Endothelial cell of umbilical vein (primary cell): ENCODE results near the gene SKIL. TPM values are rescaled to one million over a fixed set of nuclear protein-coding genes. Genes with fewer than 3 reads are reported as not detected.

Source experiments
- BruUV-seq: library from RNA; stranded (reverse); fragments of 400-500 nt; replicated peaks from 2 replicates; lab custom pipeline; 2021; lab: Mats Ljungman, UMichigan
- CTCF ChIA-PET: fragments of 300-600, 350-600 bp; sonication (Branson Sonifier 250); formaldehyde crosslinking; loops from one replicate; lab custom pipeline; 2021; ENCODE audit warnings: antibody characterized with exemption, inconsistent platforms; lab: Charles Lee
- POLR2A ChIA-PET: fragments of 300-600, 350-600 bp; sonication (Branson Sonifier 250); formaldehyde crosslinking; loops from one replicate; lab custom pipeline; 2021; ENCODE audit warnings: antibody characterized with exemption, inconsistent platforms; lab: Charles Lee
- DNase-seq: peaks from one replicate; pipeline ENCODE4 v3.0.0-alpha.2; 2011; ENCODE audit warnings: low read depth, low spot score
- FAIRE-seq: peaks from 2 replicates; lab custom pipeline; 2011; peaks lifted over from hg19 to GRCh38; lab: Jason Lieb, UNC
- H2AFZ ChIP-seq: 2 replicates; pipeline ENCODE4 v1.6.0; 2012; ENCODE audit warnings: low read depth, low read length, control low read depth, inconsistent platforms
- H3K27ac ChIP-seq: 2 replicates; pipeline ENCODE4 v1.5.1; 2011; ENCODE audit warnings: low read depth, mild to moderate bottlenecking, control low read depth, low read length, moderate library complexity; ENCODE audit not compliant: insufficient read depth
- H3K27me3 ChIP-seq, 2 experiments: 2 replicates each; pipeline versions ENCODE4 v1.6.0 to v1.6.1; 2011; ENCODE audit warnings: low read length in 2 of 2, mixed read lengths in 1 of 2; ENCODE audit not compliant: control insufficient read depth in 2 of 2, insufficient read depth in 2 of 2
- H3K36me3 ChIP-seq, 2 experiments: 2 replicates in 1 of 2; 3 replicates in 1 of 2; pipeline ENCODE4 v1.5.1; 2011; ENCODE audit warnings: low read length in 2 of 2, mild to moderate bottlenecking in 1 of 2, moderate library complexity in 1 of 2; ENCODE audit not compliant: control insufficient read depth in 2 of 2, insufficient read depth in 2 of 2; ENCODE audit errors: extremely low read depth in 1 of 2
- H3K4me1 ChIP-seq: 3 replicates; pipeline ENCODE4 v1.5.1; 2011; ENCODE audit warnings: mild to moderate bottlenecking, low read length; ENCODE audit not compliant: control insufficient read depth, insufficient read depth; ENCODE audit errors: extremely low read depth
- H3K4me2 ChIP-seq: 2 replicates; pipeline ENCODE4 v1.6.1; 2011; ENCODE audit warnings: low read length, control low read depth, mixed read lengths; ENCODE audit not compliant: insufficient read depth
- H3K4me3 ChIP-seq, 3 experiments: fragments of 200-600 bp in 1 of 3; sonication (generic), shearing (Covaris generic) in 1 of 3; replicated peaks in 1 of 3; 2 replicates each; pipeline ENCODE4 v1.5.1; 2011 to 2016; ENCODE audit warnings: control low read depth in 3 of 3, low read length in 3 of 3, mild to moderate bottlenecking in 2 of 3, inconsistent platforms in 1 of 3, low read depth in 1 of 3, moderate library complexity in 1 of 3; ENCODE audit not compliant: insufficient read depth in 1 of 3
- H3K79me2 ChIP-seq: 2 replicates; pipeline ENCODE4 v1.6.0; 2012; ENCODE audit warnings: low read length, inconsistent platforms; ENCODE audit not compliant: control insufficient read depth, insufficient read depth
- H3K9ac ChIP-seq: replicated peaks from 2 replicates; pipeline ENCODE3; 2011; ENCODE audit warnings: low read length, control low read depth; ENCODE audit not compliant: insufficient read depth; ENCODE audit errors: extremely low read depth
- H3K9me1 ChIP-seq: replicated peaks from 3 replicates; pipeline ENCODE4 v1.6.0; 2011; ENCODE audit warnings: mild to moderate bottlenecking, low read length; ENCODE audit not compliant: control insufficient read depth, insufficient read depth; ENCODE audit errors: extremely low read depth
- H3K9me3 ChIP-seq: replicated peaks from 2 replicates; pipeline ENCODE4 v1.5.1; 2012; ENCODE audit warnings: low read length, inconsistent platforms; ENCODE audit not compliant: control insufficient read depth, insufficient read depth
- H4K20me1 ChIP-seq: replicated peaks from 2 replicates; pipeline ENCODE3; 2011; ENCODE audit warnings: mild to moderate bottlenecking, low read length; ENCODE audit not compliant: control insufficient read depth, insufficient read depth; ENCODE audit errors: extremely low read depth
- EZH2 ChIP-seq: IDR thresholded peaks from 2 replicates; pipeline ENCODE4 v1.6.1; 2012; ENCODE audit warnings: borderline replicate concordance, low read depth, mild to moderate bottlenecking, moderate library complexity, low read length, inconsistent platforms; ENCODE audit not compliant: severe bottlenecking
- FOS ChIP-seq: IDR thresholded peaks from 2 replicates; pipeline ENCODE4 v1.6.1; 2011; ENCODE audit warnings: mild to moderate bottlenecking, low read length, moderate library complexity, borderline replicate concordance; ENCODE audit not compliant: insufficient read depth
- GATA2 ChIP-seq: IDR thresholded peaks from 2 replicates; pipeline ENCODE4 v1.7.0; 2011; ENCODE audit warnings: low read depth, mild to moderate bottlenecking, moderate library complexity, mixed read lengths, low read length; ENCODE audit not compliant: insufficient read length, insufficient read depth
- JUN ChIP-seq: IDR thresholded peaks from 2 replicates; pipeline ENCODE4 v1.6.1; 2011; ENCODE audit warnings: borderline replicate concordance, low read depth; ENCODE audit not compliant: insufficient read length, insufficient read depth
- MAX ChIP-seq: IDR thresholded peaks from 2 replicates; pipeline ENCODE4 v1.6.1; 2011; ENCODE audit not compliant: insufficient read depth, insufficient read length
- MYC ChIP-seq: IDR thresholded peaks from one replicate; pipeline ENCODE4 v1.6.1; 2011; ENCODE audit warnings: mild to moderate bottlenecking, low read depth, low read length
- POLR2A ChIP-seq: IDR thresholded peaks from 2 replicates; pipeline ENCODE4 v1.6.1; 2012; ENCODE audit warnings: low read depth, mild to moderate bottlenecking, control low read depth, low read length
- POLR2AphosphoS5 ChIP-seq: IDR thresholded peaks from 2 replicates; pipeline ENCODE4 v1.6.1; 2012; ENCODE audit warnings: low read depth, mild to moderate bottlenecking, control low read depth, low read length, moderate library complexity; ENCODE audit not compliant: insufficient read depth
- dilution Hi-C: fragments of 300-500 bp; cut with MboI; formaldehyde crosslinking; loops from one replicate; pipeline ENCODE4 v1.15.0; 2019; ENCODE audit warnings: low sequenced_read_pairs; ENCODE audit not compliant: extremely low pct_ligation_motif_present
- intact Hi-C: fragments of 100-400 bp; cut with micrococcal nuclease; formaldehyde crosslinking; loops from one replicate; pipeline ENCODE4 v1.10.0; 2022
- polyA plus RNA-seq, 4 experiments: library from polyadenylated mRNA; depleted of rRNA in 3 of 4; stranded (reverse) in 3 of 4; unstranded in 1 of 4; fragments of >200 nt; gene quantifications; 2 replicates each; pipeline versions ENCODE4 v1.2.1 to v1.2.3, GENCODE V29; 2011 to 2012; ENCODE audit warnings: missing spikeins in 1 of 4
- total RNA-seq: library from RNA; stranded (reverse); gene quantifications from 2 replicates; pipeline ENCODE4 v1.2.3, GENCODE V29; 2021
- TF ChIP-seq, protein P1 (sequence below), 2 donors: IDR thresholded peaks; 1 replicate in 1 of 2; 2 replicates in 1 of 2; pipeline ENCODE4 v1.5.1; 2011; ENCODE audit warnings: low read length in 2 of 2, mild to moderate bottlenecking in 2 of 2, moderate library complexity in 2 of 2, control low read depth in 1 of 2, inconsistent platforms in 1 of 2, low read depth in 1 of 2; ENCODE audit not compliant: insufficient read depth in 1 of 2; ENCODE audit errors: extremely low read depth in 1 of 2

SKIL gene
- total and polyA plus RNA-seq, 2 donors (not counting 3 experiments of a cell fraction or from before 2014, with no cell fraction given), result 18.4 to 135 TPM

GRCh38 chr3:170423001-170423615 lies 65.6 kb downstream of the SKIL start:
- DNase-seq, result no peak
- POLR2A ChIA-PET, result interaction anchor here (0.7 kb wide), 1 partner anchor 394 kb away, joined by 8 read pairs; no protein-coding TSS in a partner anchor

More at GRCh38 chr3:170423001-170423615, 65.6 kb downstream of the SKIL start:
- H2AFZ ChIP-seq, result no peak overlapping the region
- dilution Hi-C loops, result no loop called here
- no peak overlapping the region for H3K9ac ChIP-seq
- CTCF ChIA-PET, result interaction anchor here (1.3 to 1.5 kb wide), 3 partner anchors 9 to 425 kb away, joined by 3 to 7 read pairs (median 5); no protein-coding TSS in a partner anchor
- no peaks in the 10 kb centered on the region for H3K27me3 ChIP-seq
- no peaks in the 10 kb centered on the region for H3K9me1 ChIP-seq
- no TSS peak for BruUV-seq
- intact Hi-C loops, result no loop called here
- H3K79me2 ChIP-seq, result peaks cover 96% of the 10 kb centered on the region
- H3K36me3 ChIP-seq, result peaks cover 3 to 6% of the 10 kb centered on the region in 2 experiments
- FAIRE-seq, result no peak
- no peak overlapping the region for H3K4me3 ChIP-seq
- H3K4me2 ChIP-seq, result no peak overlapping the region
- H3K4me1 ChIP-seq, result peaks cover 55% of the 10 kb centered on the region
- TF ChIP-seq MAX, result no peak
- TF ChIP-seq MYC, result no peak
- TF ChIP-seq GATA2, result no peak
- TF ChIP-seq FOS, result no peak
- TF ChIP-seq EZH2, result no peak
- no peak for TF ChIP-seq JUN
- no peak for TF ChIP-seq POLR2AphosphoS5
- TF ChIP-seq, protein P1, sequence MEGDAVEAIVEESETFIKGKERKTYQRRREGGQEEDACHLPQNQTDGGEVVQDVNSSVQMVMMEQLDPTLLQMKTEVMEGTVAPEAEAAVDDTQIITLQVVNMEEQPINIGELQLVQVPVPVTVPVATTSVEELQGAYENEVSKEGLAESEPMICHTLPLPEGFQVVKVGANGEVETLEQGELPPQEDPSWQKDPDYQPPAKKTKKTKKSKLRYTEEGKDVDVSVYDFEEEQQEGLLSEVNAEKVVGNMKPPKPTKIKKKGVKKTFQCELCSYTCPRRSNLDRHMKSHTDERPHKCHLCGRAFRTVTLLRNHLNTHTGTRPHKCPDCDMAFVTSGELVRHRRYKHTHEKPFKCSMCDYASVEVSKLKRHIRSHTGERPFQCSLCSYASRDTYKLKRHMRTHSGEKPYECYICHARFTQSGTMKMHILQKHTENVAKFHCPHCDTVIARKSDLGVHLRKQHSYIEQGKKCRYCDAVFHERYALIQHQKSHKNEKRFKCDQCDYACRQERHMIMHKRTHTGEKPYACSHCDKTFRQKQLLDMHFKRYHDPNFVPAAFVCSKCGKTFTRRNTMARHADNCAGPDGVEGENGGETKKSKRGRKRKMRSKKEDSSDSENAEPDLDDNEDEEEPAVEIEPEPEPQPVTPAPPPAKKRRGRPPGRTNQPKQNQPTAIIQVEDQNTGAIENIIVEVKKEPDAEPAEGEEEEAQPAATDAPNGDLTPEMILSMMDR (IDR thresholded peaks at IDR 0.05; ENCODE audit: extremely low read depth in 1 of 2, insufficient read depth in 1 of 2, low read depth in 1 of 2, low read length in 2 of 2), result no peak
- no peak for TF ChIP-seq POLR2A
- H3K27ac ChIP-seq, result peak overlapping the region; percentile 18
- no peaks in the 10 kb centered on the region for H3K9me3 ChIP-seq
- H4K20me1 ChIP-seq, result no peaks in the 10 kb centered on the region
